Ishikawa (cell line): ENCODE results near the gene PDZD2.

Experiments
- MAX ChIP-seq: IDR thresholded peaks from 2 replicates; pipeline ENCODE4 v1.6.1; 2012
- TAF1 ChIP-seq: IDR thresholded peaks from 2 replicates; pipeline ENCODE4 v1.6.1; 2012; ENCODE audit warnings: low read depth, mild to moderate bottlenecking
- TCF12 ChIP-seq: IDR thresholded peaks from 2 replicates; pipeline ENCODE4 v1.6.1; 2012; ENCODE audit warnings: low read depth

- no peak for TF ChIP-seq TCF12
- TF ChIP-seq TAF1 = no peak
- TF ChIP-seq MAX = no peak
Observed at GRCh38 chr5:32001707-32002106, 362.8 kb downstream of the PDZD2 start.
